ENCODE measurements around the gene PARP1. TPM values are rescaled to one million over a fixed set of nuclear protein-coding genes. Genes with fewer than 3 reads are reported as not detected.

The PARP1 gene
- total RNA-seq, 1 experiment from 2014 or later = 376 TPM

DNA sequence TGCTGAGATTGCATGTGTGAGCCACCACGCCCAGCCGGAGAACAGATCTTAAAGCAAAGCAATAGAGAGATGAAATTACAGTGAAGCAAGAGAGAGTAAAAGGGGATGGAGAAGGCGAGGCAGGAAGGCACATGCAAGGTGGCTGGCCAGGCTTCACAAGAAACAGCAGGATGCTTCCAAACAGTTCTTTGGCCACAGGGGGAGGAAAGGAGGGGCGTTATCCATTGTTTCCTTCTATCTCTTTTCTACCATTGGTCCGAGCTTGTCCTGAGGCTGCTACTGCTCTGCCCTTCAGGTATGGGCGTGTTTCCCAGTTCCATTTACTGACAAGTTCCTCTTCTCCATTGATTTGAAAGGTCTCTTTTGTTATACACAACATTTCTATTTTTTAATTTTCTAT, 33.7 kb upstream of the PARP1 start:
- H3K27ac Mint-ChIP-seq = no peak overlapping the region
- peaks cover 3% of the 10 kb centered on the region for H3K36me3 Mint-ChIP-seq
- TF ChIP-seq SMAD3 (CRISPR knock-in tag; IDR thresholded peaks at IDR 0.05; ENCODE audit: borderline replicate concordance) = no peak
- TF ChIP-seq, protein P1, sequence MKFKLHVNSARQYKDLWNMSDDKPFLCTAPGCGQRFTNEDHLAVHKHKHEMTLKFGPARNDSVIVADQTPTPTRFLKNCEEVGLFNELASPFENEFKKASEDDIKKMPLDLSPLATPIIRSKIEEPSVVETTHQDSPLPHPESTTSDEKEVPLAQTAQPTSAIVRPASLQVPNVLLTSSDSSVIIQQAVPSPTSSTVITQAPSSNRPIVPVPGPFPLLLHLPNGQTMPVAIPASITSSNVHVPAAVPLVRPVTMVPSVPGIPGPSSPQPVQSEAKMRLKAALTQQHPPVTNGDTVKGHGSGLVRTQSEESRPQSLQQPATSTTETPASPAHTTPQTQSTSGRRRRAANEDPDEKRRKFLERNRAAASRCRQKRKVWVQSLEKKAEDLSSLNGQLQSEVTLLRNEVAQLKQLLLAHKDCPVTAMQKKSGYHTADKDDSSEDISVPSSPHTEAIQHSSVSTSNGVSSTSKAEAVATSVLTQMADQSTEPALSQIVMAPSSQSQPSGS (CRISPR knock-in tag; IDR thresholded peaks at IDR 0.05; ENCODE audit: borderline replicate concordance, low read depth) = no peak
- TF ChIP-seq, protein P2, sequence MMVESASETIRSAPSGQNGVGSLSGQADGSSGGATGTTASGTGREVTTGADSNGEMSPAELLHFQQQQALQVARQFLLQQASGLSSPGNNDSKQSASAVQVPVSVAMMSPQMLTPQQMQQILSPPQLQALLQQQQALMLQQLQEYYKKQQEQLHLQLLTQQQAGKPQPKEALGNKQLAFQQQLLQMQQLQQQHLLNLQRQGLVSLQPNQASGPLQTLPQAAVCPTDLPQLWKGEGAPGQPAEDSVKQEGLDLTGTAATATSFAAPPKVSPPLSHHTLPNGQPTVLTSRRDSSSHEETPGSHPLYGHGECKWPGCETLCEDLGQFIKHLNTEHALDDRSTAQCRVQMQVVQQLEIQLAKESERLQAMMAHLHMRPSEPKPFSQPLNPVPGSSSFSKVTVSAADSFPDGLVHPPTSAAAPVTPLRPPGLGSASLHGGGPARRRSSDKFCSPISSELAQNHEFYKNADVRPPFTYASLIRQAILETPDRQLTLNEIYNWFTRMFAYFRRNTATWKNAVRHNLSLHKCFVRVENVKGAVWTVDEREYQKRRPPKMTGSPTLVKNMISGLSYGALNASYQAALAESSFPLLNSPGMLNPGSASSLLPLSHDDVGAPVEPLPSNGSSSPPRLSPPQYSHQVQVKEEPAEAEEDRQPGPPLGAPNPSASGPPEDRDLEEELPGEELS (CRISPR knock-in tag; IDR thresholded peaks at IDR 0.05) = no peak
- no peak for TF ChIP-seq SP1 (CRISPR knock-in tag; conservative IDR thresholded peaks at IDR 0.05)
- TF ChIP-seq, protein P3, sequence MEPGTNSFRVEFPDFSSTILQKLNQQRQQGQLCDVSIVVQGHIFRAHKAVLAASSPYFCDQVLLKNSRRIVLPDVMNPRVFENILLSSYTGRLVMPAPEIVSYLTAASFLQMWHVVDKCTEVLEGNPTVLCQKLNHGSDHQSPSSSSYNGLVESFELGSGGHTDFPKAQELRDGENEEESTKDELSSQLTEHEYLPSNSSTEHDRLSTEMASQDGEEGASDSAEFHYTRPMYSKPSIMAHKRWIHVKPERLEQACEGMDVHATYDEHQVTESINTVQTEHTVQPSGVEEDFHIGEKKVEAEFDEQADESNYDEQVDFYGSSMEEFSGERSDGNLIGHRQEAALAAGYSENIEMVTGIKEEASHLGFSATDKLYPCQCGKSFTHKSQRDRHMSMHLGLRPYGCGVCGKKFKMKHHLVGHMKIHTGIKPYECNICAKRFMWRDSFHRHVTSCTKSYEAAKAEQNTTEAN (CRISPR knock-in tag; IDR thresholded peaks at IDR 0.05) = no peak
- no peak for TF ChIP-seq IRF2 (CRISPR knock-in tag; IDR thresholded peaks at IDR 0.05; ENCODE audit: borderline replicate concordance, low read depth)
- no peak for TF ChIP-seq CBFB (CRISPR knock-in tag; IDR thresholded peaks at IDR 0.05; ENCODE audit: low read depth)
- TF ChIP-seq NR3C1 (CRISPR knock-in tag; conservative IDR thresholded peaks at IDR 0.05; ENCODE audit: low read depth) = no peak
- TF ChIP-seq TCF7 (CRISPR knock-in tag; IDR thresholded peaks at IDR 0.05; ENCODE audit: low read depth) = no peak
- TF ChIP-seq, protein P4, sequence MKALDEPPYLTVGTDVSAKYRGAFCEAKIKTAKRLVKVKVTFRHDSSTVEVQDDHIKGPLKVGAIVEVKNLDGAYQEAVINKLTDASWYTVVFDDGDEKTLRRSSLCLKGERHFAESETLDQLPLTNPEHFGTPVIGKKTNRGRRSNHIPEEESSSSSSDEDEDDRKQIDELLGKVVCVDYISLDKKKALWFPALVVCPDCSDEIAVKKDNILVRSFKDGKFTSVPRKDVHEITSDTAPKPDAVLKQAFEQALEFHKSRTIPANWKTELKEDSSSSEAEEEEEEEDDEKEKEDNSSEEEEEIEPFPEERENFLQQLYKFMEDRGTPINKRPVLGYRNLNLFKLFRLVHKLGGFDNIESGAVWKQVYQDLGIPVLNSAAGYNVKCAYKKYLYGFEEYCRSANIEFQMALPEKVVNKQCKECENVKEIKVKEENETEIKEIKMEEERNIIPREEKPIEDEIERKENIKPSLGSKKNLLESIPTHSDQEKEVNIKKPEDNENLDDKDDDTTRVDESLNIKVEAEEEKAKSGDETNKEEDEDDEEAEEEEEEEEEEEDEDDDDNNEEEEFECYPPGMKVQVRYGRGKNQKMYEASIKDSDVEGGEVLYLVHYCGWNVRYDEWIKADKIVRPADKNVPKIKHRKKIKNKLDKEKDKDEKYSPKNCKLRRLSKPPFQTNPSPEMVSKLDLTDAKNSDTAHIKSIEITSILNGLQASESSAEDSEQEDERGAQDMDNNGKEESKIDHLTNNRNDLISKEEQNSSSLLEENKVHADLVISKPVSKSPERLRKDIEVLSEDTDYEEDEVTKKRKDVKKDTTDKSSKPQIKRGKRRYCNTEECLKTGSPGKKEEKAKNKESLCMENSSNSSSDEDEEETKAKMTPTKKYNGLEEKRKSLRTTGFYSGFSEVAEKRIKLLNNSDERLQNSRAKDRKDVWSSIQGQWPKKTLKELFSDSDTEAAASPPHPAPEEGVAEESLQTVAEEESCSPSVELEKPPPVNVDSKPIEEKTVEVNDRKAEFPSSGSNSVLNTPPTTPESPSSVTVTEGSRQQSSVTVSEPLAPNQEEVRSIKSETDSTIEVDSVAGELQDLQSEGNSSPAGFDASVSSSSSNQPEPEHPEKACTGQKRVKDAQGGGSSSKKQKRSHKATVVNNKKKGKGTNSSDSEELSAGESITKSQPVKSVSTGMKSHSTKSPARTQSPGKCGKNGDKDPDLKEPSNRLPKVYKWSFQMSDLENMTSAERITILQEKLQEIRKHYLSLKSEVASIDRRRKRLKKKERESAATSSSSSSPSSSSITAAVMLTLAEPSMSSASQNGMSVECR (CRISPR knock-in tag; IDR thresholded peaks at IDR 0.05; ENCODE audit: borderline replicate concordance) = no peak
- TF ChIP-seq, protein P5, sequence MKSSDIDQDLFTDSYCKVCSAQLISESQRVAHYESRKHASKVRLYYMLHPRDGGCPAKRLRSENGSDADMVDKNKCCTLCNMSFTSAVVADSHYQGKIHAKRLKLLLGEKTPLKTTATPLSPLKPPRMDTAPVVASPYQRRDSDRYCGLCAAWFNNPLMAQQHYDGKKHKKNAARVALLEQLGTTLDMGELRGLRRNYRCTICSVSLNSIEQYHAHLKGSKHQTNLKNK (CRISPR knock-in tag; IDR thresholded peaks at IDR 0.05) = no peak
- TF ChIP-seq, protein P6, sequence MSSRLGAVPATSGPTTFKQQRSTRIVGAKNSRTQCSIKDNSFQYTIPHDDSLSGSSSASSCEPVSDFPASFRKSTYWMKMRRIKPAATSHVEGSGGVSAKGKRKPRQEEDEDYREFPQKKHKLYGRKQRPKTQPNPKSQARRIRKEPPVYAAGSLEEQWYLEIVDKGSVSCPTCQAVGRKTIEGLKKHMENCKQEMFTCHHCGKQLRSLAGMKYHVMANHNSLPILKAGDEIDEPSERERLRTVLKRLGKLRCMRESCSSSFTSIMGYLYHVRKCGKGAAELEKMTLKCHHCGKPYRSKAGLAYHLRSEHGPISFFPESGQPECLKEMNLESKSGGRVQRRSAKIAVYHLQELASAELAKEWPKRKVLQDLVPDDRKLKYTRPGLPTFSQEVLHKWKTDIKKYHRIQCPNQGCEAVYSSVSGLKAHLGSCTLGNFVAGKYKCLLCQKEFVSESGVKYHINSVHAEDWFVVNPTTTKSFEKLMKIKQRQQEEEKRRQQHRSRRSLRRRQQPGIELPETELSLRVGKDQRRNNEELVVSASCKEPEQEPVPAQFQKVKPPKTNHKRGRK (CRISPR knock-in tag; IDR thresholded peaks at IDR 0.05; ENCODE audit: borderline replicate concordance) = no peak
- H3K9me3 Mint-ChIP-seq = peaks cover 23% of the 10 kb centered on the region
- peaks cover 39% of the 10 kb centered on the region for H3K4me1 Mint-ChIP-seq
- ATAC-seq (peak; percentile 51), DNase-seq (ENCODE audit: low spot score) (no peak)
- H3K4me3 Mint-ChIP-seq = no peak overlapping the region
- 0 out of 2 replicates have a peak, but pooled peaks cover 2% of the 10 kb centered on the region for H3K27me3 Mint-ChIP-seq (ENCODE audit: low read depth)
- ChIA-PET CTCF (interaction anchor here (0.9 to 1.1 kb wide), 3 partner anchors 16 to 33 kb away, joined by 4 to 5 read pairs (median 5); partner anchors contain the start of gene PARP1), POLR2A (no interaction called here)

DNA sequence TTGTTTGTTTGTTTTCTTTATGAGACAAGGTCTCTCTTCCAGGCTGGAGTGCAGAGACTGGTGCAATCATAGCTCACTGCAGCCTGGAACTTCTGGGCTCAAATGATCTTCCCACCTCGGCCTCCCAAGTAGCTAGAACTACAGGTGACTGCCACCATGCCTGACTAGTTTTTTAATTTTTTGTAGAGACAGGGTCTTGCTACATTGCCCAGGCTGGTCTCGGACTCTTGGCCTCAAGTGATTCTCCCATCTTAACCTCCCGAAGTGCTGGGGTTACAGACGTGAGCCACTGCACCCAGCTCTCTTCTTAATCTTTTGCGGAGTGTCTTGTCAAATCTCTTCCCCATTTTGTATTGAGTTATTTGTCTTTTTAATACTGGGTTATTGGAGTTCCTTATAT, 32.6 kb upstream of the PARP1 start:
- Mint-ChIP-seq H3K4me3 (no peak overlapping the region), H3K36me3 (peaks cover 3% of the 10 kb centered on the region), H3K27ac (no peak overlapping the region; the same call in 1 of the 2 replicates), H3K4me1 (peaks cover 31% of the 10 kb centered on the region), H3K27me3 (ENCODE audit: low read depth) (0 out of 2 replicates have a peak, but pooled peaks cover 4% of the 10 kb centered on the region), H3K9me3 (peaks cover 23% of the 10 kb centered on the region)
- DNase-seq (ENCODE audit: low spot score) (no peak), ATAC-seq (no peak)
- TF ChIP-seq SMAD4 (CRISPR knock-in tag; IDR thresholded peaks at IDR 0.05) (no peak), ZNF121 (CRISPR knock-in tag; IDR thresholded peaks at IDR 0.05) (peak; percentile 76; the same call in 1 of the 2 replicates), ZBTB21 (CRISPR knock-in tag; IDR thresholded peaks at IDR 0.05; ENCODE audit: borderline replicate concordance) (no peak)
- TF ChIP-seq, protein P5 (CRISPR knock-in tag; IDR thresholded peaks at IDR 0.05) = no peak
- ChIA-PET CTCF (interaction anchor here (1.0 to 1.1 kb wide), 2 partner anchors 21 to 32 kb away, joined by 3 to 4 read pairs; partner anchors contain the start of gene PARP1), POLR2A (no interaction called here)

Data from WTC11 (cell line).